CD4-positive, alpha-beta T cell treated with Interleukin-4 for 1 hour (primary cell): Measurements from ENCODE around the gene C1orf21.
A peak's percentile ranks its signal among the peaks of the same experiment; 100 is the strongest.
"Not testable (repeated sequence)": the region's sequence is repeated elsewhere in the genome, so short reads cannot be mapped to it uniquely, and the experiment has no call there.

Experiments used
- DNase-seq, 2 donors: peaks; one replicate each; pipeline ENCODE4 v3.0.0-alpha.2; 2020 to 2022

C1orf21 gene, protein sequence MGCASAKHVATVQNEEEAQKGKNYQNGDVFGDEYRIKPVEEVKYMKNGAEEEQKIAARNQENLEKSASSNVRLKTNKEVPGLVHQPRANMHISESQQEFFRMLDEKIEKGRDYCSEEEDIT

DNA sequence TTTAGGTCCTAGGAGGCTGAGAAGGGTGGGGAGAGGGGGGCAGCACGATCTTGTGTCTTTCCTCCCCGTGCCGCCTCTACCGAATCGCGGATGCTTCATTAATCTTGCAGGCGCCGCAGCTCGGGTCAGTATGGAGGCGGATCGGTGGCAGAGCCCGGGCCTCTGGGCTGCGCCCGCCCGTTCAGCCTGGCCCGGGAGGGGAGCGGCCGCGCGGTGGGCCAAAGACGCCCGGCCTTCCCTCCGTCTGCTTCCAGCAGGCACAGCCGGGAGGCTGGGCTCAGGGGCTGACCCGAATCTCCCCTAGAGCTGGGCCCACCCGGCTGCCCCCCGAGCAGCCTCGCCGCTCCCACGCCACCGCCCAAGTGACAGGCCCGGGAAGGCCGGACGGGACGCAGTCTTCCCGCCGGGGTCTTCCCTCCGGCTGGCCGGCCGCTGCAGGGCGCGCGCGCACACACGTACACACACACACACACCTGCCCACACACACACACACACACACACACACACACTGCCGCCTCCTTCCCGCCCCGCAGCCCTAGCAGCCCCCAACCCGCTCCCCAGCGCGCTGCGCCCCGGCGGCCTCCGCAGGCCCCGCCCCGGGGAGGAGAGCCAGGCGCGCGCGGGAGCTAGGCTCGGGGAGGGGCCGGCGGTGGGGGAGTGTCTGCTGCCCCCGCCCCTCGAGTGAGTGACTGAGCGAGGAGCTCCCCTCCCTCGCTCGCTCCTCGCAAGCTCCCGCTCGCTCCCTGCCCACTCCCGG lies at the start of gene C1orf21:
Gene C1orf21 (plus strand): TSS at position 718 of the 757 bp plus-strand sequence. CDS start 90,481 bp downstream, outside the sequence.
- peak; percentile 69 to 71 for DNase-seq

DNA sequence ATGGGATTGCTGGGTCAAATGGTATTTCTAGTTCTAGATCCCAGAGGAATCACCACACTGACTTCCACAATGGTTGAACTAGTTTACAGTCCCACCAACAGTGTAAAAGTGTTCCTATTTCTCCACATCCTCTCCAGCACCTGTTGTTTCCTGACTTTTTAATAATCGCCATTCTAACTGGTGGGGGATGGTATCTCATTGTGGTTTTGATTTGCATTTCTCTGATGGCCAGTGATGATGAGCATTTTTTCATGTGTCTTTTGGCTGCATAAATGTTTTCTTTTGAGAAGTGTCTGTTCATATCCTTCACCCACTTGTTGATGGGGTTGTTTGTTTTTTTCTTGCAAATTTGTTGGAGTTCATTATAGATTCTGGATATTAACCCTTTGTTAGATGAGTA lies 49.0 kb upstream of the C1orf21 start:
- DNase-seq: not testable (repeated sequence)

DNA sequence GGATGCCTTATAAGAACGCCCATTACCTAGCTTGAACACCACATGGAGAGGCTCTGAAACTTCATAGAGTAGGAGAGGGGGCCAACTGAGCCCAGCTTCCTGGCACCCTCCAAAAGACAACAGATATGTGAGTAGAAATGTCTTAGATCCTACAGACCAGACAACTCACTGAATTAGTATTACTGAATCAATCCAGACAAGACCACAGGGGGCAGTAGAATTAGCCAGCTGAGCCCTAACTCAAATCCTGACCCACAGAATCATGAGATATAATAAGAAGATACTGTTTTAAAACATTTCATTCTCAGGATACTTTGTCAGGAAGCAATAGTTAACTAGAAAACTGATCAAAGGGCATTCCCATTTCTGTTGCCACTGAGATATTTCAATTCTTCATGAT lies 45.8 kb upstream of the C1orf21 start:
- no peak for DNase-seq

DNA sequence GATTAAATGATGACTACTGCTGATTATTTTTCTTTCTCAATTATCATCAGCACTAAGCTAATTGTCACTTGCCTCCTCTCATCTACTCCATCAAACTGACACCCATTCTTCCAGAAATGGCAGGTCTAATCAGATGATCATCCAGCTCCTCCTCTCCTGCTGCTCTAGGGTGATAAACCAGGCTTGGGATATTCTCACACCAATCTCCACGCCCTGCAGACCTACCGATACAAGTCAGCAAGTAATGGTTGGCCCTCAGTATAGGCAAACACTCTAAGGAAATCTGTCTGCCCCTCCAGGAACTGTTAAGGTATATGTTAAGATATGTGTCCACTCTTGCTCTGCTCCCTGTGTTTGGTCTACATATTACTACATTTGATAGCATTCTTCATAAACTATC lies 36.3 kb upstream of the C1orf21 start:
- DNase-seq: no peak

DNA sequence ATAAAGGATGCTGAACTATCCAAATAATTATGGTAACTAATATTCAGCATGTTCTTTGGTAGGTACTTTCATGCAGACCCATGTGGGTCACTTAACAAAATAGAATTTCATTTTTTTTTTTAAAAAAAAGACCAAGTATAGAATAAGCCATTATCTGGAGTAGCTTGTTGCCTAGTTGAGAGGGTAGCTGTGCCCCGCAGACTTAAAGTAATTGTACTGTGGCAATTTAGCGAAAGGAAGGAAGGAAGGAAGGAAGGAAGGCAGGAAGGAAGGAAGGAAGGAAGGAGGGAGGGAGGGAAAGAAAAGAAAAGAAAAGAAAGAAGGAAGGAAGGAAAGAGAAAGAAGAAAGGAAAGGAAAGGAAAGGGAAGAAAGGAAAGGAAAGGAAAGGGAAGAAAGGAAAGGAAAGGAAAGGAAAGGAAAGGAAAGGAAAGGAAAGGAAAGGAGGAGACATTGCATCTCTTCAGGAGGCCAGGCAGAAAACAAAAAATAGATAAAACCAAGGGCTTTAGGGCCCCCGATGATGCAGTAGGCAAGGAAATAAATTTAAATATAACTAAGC lies 35.3 kb upstream of the C1orf21 start:
- no peak for DNase-seq

DNA sequence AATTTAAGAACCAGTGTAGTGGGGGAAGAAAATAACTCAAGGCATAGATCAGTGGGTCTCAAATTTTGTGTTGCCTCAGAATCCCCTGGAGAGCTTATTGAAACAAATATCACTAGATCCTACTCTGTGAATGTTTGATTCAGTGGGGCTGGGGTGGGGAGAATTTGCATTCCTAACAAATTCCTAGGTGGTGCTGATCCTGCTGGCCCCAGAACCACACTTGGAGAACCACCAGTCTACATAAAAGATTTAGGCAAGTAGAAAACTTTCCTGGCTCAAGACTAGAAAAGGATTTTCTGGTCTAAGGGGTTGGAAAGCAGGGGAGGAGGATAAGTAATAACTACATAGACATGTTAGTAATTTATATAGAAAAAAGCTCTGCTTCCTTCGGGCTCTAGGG lies 34.1 kb upstream of the C1orf21 start:
- no peak for DNase-seq

DNA sequence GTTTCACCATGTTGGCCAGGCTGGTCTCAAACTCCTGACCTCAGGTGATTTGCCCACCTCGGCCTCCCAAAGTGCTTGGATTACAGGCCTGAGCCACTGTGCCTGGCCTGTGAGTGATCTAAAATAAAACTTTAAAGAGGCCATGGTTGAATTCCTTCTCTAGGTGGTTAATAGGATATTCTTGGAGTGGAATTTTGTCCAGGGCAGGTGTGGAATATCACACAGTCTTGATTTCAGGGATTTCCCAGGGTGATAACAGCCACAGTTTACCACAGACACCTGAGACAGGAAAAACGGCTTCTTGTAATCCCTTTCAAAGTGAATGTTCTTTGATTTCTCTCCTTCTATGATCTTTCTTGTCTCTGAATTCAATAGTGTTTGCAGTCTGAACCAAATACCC lies 32.1 kb upstream of the C1orf21 start:
- no peak for DNase-seq

DNA sequence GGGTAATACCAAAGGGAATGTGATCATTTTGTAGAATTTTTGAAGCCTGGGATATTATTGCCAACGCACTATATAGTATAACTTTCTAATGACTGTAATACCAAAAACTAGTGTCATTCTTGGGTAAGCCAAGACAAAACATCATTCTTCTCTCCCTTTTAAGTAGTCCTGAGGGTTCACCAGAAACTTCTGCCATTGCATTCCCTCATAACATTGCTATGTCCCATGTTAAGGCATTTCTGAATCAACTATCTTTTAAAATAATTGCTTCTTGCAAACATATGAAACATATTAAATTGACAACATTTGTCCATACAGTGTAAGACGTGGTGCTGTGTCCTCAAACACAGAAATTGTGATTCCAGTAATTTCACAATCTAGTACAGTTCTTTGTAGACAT lies 29.9 kb upstream of the C1orf21 start:
- DNase-seq: no peak

DNA sequence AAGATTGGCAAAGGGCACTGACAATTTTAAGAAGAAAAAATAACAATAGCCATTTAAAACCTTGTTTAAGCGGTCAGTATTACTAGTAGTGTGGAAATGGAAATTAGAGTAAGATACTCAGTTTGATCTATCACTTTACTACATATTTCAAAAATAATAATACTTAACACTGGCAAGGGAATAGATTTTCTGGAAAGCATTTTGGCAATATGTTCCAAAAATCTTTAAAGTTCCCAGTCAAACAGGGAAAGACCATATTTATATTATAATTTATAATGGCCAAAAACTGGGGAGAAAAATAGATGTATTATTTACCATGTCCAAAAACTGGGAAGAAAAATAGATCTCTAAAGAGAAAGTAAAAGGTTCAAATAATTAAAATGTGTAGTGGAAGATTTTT lies 28.6 kb upstream of the C1orf21 start:
- DNase-seq: no peak

DNA sequence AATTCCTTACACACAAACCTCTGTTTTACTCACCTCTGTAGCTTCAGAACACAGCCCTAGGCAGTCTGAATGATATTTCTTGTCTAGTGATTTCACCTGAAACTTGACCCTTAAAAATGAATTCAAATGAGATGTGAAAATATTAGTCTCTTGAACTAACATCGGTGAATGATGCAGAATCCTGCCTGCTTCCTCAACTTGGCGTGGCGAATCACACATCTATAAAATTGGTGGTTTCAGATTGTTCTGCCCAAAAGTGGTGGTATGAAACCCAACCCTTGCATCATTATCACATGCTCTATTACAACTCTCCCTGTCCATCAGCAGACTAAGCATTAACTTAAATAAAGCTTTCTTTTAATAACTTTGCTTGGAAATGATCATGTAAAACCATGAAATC lies 26.9 kb upstream of the C1orf21 start:
- DNase-seq: no peak

DNA sequence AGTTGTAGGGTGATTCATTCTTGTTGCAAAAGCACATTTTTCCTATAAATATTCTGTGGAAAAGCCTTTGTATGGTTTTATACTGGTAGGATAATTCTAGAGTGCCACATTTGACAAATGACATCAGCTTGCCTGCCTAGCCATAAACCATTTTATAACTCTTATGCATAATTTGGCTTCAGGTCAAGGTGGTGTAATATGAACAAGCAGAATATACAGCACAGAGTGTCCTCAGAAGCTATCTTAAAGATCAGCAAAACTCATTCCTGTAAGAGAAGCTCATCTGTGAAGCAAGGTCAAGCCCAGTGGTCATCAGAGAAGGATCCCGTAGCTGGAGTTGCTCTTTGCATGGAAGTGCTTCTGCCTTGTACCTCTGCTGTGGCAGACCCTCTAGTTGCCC lies 24.0 kb upstream of the C1orf21 start:
- DNase-seq: no peak

DNA sequence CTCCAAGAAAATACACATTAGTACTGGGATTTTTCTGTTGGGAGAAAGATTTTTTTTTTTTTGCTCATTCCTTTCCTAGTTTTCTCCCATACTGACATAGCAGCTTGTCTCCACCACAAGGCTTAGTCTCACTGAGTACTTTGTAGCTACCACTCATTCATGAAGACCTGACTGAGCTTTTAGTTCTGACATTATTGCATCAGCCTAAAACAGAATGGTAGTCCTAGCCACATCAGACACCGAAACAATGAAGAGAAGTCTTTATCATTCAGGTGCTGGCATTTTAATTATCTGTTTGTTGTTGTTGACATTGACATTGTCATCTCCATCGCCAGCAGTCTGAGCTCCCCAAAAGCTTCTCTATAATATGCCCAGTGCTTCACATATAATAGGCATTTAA lies 21.1 kb upstream of the C1orf21 start:
- no peak for DNase-seq

DNA sequence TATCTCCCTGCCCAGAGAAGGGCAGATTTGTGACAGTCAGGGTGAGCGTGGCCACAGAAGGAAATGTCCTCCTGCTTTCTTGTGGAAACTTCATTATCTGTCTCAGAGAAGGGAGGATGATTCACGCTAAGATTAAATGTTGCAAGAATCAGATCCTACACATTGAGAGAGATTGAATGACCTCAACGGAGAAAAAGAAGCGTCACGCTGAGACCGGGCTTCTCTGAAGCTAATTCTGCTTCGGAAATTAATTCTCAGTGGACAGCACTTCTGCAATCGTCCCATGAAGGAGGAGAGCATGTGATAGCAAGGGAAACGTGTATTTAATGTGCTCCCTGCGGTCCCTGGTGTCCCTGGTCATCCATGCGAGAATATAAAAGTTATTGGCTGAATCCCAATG lies 19.8 kb upstream of the C1orf21 start:
- no peak for DNase-seq

DNA sequence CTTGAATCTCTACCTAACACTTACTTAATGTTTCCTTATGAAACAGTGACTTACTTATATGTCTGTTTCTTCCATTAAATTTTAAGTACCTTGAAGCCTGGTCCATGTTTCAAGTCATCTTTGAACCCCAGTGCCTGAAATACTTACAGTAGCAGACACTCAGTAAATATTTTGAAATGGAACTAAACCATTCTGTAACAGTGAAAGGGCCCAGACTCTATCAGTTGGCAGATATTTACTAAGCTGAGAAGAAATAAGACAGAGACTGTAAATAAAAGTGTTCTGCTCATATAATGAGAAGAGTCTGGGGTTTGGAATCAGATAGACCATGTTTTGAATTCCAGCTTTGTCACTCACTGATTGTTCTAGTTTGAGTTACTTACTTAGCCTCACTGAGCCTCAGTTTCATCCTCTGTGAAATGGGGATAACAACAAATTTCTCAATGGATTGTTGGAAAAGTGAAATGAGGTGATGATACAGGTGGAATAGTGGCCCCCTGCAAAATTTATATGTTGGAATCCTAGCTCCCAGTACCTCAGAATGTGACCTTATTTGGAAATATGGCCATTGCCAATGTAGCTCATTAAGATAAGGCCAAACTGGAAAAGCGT lies 19.3 kb upstream of the C1orf21 start:
- DNase-seq: no peak

DNA sequence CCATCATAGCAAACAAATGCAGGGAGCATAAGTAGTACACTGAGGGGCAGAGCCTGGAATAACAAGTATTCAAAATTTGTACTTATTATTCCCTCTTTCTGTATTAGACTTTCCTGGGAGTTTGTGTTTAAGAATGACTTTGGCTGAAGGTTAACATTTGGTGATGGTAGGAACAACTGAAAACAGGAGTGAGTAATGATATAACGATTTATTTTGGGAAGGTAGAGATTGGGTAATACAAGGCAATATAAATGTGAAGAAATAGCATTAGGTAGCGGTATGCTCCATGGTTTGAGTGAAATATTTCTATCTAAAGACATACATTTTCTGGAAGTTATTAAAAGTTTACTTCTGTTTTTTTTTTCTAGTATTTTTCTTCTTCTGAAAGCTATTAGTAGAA lies 18.5 kb upstream of the C1orf21 start:
- DNase-seq: no peak

DNA sequence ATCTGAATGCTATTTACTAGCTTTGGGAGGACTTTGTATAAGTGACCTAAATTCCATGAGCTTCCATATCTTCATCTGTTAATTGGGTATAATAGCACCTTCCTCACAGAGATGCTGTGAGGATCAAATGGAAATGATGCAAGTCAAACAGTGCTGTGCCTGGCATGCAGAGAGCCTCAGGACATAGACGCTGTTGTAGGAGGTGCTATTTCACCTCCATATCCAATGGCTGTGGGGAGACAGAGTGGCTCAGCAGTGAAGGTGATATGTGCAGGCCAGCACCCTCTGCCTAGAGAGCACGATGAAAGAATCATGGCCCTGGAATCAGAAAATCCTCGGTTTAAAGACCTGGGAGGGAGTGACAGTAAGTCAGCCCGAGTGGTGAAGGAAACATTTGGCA lies 16.0 kb upstream of the C1orf21 start:
- no peak for DNase-seq

DNA sequence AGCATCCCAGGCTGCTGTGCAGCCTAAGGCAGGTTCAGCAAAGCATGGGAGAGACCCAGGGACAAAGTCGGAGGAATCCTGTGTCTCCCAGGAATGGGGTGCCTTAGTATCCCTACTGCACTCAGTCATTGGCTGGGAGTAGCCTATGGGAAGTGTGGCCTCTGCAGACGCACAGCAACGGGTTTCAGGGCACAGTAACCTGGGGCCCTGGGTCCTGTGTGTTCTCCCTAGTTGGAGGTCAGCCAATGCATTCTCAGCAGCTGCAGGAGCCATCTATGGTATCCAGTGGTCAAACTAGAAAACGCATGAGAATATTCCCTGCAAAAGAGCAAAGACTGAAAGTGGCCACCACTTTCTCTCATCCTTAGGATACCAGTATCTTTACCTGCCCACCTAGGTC lies 13.7 kb upstream of the C1orf21 start:
- DNase-seq: no peak

DNA sequence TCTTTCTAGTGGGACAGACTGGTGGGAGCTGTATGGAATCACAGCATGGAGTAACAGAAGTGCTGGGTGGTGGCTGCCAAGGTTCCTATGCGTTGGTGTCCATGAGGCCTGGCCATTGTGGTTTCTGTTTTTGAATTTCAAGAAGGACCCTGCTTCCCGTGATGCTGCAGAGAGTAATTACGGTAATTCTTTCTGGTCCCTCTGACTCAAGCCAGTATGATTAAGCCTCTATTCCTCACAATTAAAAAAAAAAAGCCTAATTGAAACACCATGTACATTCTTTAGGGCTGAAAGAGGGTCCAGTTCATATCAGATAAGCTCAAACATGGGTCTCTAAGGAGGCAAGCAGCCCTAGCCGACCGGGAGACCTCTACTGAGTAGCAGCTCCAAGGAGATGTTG lies 10.5 kb upstream of the C1orf21 start:
- no peak for DNase-seq

DNA sequence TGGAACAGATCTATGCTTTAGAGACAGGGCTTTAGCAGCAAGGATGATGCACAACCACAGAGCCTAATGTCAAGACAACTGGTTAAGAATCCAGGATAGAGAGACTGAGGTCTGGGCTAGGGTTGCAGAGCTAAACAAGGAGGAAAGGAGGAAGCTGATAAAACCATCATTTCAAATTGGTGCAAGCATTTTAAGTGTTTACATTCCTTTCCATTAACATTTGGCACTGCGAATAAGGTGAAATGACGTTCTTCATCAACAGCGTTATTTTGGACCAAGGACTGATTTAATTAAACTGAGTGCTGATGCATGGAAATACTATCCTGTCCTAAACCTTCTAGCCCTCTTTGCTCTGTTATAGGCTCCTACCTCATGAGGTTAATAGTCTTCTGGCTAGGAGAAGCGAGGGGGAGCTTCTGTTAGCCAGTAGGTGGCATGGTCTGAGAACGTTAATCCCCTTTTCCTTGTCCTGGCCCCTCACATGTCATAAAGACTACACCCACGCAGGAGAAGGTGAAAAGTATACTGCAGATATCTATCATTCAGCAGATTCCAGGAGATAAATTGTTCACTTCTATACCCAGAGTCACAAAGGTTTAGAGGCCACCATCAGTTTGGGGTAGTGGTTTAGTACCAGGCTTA lies 7.6 kb upstream of the C1orf21 start:
- no peak for DNase-seq

DNA sequence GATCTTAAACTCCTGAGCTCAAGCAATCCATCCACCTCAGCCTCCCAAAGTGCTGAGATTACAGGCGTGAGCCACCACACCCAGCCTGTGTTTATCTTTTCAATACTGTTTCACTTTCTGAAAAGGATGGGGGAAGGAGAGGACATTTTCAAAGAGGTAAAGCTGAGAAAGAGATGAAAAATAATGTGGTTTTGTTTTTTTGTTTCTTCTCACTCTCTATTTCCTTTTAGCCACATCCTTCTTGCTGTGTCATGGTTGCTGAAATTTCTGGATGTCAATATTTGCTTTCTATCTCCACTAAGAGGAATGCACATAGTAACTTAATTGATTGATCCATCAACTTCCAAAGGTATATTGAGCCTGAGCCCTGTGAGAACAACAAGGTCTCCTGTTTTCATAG lies 6.4 kb upstream of the C1orf21 start:
- peak in 1 of 2 donors; percentile 4 for DNase-seq

DNA sequence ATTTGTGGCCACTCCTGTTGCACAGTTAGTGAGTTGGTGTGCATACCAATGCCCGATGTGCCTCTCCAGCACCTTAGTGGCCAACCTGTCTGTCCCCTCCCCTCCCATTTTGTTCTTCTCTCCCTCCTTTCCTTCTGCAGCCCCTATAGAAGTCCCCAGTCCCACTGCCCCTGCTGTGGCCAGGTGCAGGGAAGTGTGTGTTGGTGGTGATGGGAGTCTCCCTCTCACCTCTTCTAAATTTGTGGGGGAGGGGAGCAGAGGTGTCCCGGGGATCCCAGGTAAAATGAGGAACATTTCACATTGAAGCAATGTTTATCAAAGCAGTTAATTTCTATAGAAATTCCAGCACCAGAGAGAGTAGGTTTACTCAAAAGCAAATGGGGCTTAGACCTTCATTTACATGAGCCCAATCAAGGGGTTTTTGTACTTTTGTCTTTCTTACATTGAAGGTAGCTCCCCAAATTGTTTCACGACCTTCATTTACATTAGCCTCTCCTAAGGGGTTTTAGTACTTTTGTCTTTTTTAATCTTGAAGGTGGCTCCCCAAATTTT lies 3.0 kb upstream of the C1orf21 start:
- DNase-seq: no peak

DNA sequence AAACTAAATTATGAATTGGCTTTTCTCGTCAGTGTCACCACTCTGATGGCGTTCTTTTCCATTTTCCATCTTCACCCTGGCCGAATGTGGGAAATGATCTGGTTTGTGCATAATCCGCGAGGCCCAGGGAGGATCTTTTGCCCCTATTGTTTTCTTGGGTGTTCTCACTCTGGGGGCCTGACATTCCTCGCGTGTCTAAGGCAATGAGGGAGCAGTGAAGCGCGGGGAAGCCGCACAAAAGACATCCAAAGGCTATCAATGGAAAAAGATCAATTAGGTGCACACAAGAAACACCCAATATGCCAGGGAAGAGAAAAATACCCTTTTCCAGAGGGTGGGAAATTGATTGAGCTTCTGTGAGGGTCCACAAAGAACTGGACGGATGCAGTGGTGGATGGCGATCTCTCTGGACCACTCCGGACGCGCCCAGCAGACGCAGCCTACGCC lies 941 bp upstream of the C1orf21 start:
- DNase-seq: no peak

DNA sequence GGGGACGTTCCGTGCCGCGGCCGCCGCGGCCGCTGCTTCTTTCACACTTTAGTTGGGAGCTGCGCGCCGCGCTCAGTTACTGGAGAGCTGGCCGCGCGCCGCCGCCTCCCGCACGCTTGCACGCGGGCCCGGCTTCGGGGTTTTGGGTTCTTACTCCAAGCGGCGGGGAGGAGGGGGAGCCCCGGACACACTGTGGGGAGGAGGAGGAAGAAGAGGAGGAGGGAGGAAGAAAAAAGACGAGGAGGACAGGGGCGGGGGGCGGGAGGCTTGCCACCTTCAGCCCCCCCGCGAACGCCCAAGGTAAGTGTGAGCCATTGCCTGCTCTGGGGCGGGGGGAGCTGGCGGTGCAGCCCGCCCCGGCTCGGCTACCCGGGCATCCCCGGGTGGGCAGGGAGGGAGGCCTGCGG lies 243 bp downstream of the C1orf21 start:
- DNase-seq: no peak
